Nasal cavity respiratory epithelium epithelial cell of viscerocranial mucosa (primary cell): ENCODE data around the gene ZNF674. TPM values are rescaled to one million over a fixed set of nuclear protein-coding genes. Genes with fewer than 3 reads are reported as not detected.

ENCODE experiments used
- total RNA-seq: library from RNA; depleted of rRNA; stranded (reverse); fragments of >200 nt; gene quantifications from 2 replicates; pipeline ENCODE4 v1.2.3, GENCODE V29; 2014

The ZNF674 gene
- total RNA-seq = 9.9 and 10.4 TPM in 2 replicates

DNA sequence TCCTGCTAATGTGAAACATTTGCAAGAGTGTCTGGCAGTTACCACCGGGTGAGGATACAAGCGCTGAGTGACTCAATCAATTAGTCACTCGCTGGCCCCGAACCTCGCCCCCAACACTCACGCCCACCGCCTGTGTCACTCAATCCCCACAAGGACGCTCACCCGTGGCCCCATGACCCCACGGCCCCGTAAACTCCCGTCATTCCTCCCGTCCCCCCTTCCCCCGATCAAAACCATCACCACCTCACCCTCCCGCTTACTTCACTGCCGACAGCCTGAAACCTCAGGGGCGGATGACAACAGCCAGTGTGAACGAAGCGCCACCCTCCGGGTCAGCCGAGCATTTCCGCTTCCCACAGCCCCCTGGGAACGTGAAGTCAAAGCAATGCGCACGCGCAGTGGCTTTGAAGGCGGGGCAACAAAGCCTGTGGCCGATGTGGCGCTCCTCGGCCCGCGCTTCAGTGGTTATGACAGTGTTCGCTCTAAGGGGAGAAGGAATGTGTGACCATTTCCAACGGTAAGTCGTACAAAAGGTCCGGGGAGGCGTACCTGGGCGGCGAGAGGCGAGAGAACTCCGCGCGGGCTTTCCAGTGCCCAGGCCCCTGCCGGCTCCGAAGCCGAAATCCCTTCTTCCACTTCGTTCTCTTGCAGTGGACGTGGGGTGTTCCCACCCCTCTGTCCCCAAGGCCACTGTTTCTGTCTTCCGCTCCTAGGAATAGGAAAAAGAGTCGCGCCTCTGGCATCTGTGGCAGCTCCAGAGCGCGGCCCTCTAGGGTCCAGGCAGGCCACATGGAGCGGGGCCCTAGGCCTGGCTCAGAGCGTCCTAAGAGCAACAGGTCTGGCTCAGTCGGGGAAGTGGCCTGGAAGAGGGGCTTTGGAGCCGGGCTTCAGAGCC, at the start of gene ZNF674:
Gene ZNF674 (minus strand): TSS at position 311 of the 895 bp plus-strand sequence. CDS start 3,334 bp downstream, outside the sequence.

GRCh38 chrX:46573331-46573891, 28.2 kb upstream of the ZNF674 start, which contains the start of gene CHST7:
Gene CHST7 (plus strand): TSS chrX:46573765. CDS start chrX:46573932, 167 bp downstream.

Other genes starting within 250 kb of the ZNF674 start
- 2.1 and 4.1 TPM in 2 replicates for gene CHST7, start 28.3 kb upstream of the ZNF674 start, total RNA-seq
- gene SLC9A7, start 213.7 kb upstream of the ZNF674 start, total RNA-seq = 22.3 and 24.3 TPM in 2 replicates